OCI-LY7 (cell line): ENCODE results near the gene SMPD1. TPM values are rescaled to one million over a fixed set of nuclear protein-coding genes. Genes with fewer than 3 reads are reported as not detected.

Experiments
- BruUV-seq: library from RNA; stranded (reverse); fragments of 400-500 nt; replicated peaks from 2 replicates; lab custom pipeline; 2021; lab: Mats Ljungman, UMichigan
- CTCF ChIA-PET: fragments of 300-600 bp; sonication (Branson Sonifier 250); formaldehyde crosslinking; loops from one replicate; lab custom pipeline; 2022; ENCODE audit warnings: antibody characterized with exemption; ENCODE audit not compliant: unreplicated experiment; lab: Charles Lee
- POLR2A ChIA-PET: fragments of 300-600 bp; sonication (Branson Sonifier 250); formaldehyde crosslinking; loops from one replicate; lab custom pipeline; 2022; ENCODE audit warnings: antibody characterized with exemption; lab: Charles Lee
- DNase-seq: peaks from one replicate; pipeline ENCODE4 v3.0.0-alpha.2; 2015; ENCODE audit warnings: low spot score
- H2AFZ ChIP-seq: fragments of 200-600 bp; sonication (generic), shearing (Covaris generic); 2 replicates; pipeline ENCODE4 v1.6.1; 2014; ENCODE audit warnings: mild to moderate bottlenecking, antibody characterized with exemption, low read length, moderate library complexity
- H3K27ac ChIP-seq: fragments of 200-600 bp; sonication (generic); 2 replicates; pipeline ENCODE4 v1.5.1; 2014; ENCODE audit warnings: mixed run types, low read depth, mild to moderate bottlenecking, moderate library complexity, low read length, inconsistent platforms; ENCODE audit not compliant: poor library complexity, severe bottlenecking
- H3K36me3 ChIP-seq: fragments of 200-600 bp; sonication (generic); 2 replicates; pipeline ENCODE4 v1.6.1; 2014; ENCODE audit warnings: mild to moderate bottlenecking, antibody characterized with exemption, low read length, moderate library complexity, mixed read lengths; ENCODE audit not compliant: insufficient read depth
- H3K4me1 ChIP-seq: fragments of 200-600 bp; sonication (generic); 2 replicates; pipeline ENCODE4 v1.5.1; 2014; ENCODE audit warnings: mild to moderate bottlenecking, low read length; ENCODE audit not compliant: insufficient read depth, poor library complexity, severe bottlenecking
- H3K4me2 ChIP-seq: fragments of 200-600 bp; sonication (generic); 2 replicates; pipeline ENCODE4 v1.6.1; 2014; ENCODE audit warnings: mild to moderate bottlenecking, low read length
- H3K4me3 ChIP-seq: fragments of 200-600 bp; sonication (generic); 2 replicates; pipeline ENCODE4 v1.5.1; 2014; ENCODE audit warnings: mild to moderate bottlenecking, low read depth, low read length; ENCODE audit not compliant: poor library complexity, severe bottlenecking
- H3K79me2 ChIP-seq: fragments of 200-600 bp; sonication (generic); 2 replicates; pipeline ENCODE4 v1.6.1; 2016; ENCODE audit warnings: low read depth, mild to moderate bottlenecking, low read length, moderate library complexity, mixed read lengths; ENCODE audit not compliant: insufficient read depth
- H3K9me2 ChIP-seq: fragments of 200-600 bp; sonication (generic); 2 replicates; pipeline ENCODE4 v1.6.1; 2016; ENCODE audit warnings: mild to moderate bottlenecking, low read length, mixed read lengths; ENCODE audit not compliant: insufficient read depth
- H3K9me3 ChIP-seq: fragments of 200-600 bp; sonication (generic); 2 replicates; pipeline ENCODE4 v1.6.1; 2014; ENCODE audit warnings: mild to moderate bottlenecking, mixed run types, low read length, mixed read lengths
- H4K20me1 ChIP-seq: fragments of 200-600 bp; sonication (generic); 2 replicates; pipeline ENCODE4 v1.6.1; 2014; ENCODE audit warnings: mild to moderate bottlenecking, antibody characterized with exemption, low read length, moderate library complexity, mixed read lengths; ENCODE audit not compliant: insufficient read depth
- CTCF ChIP-seq: fragments of 200-600 bp; sonication (generic); conservative IDR thresholded peaks from 2 replicates; pipeline ENCODE4 v1.5.1; 2014; ENCODE audit warnings: mild to moderate bottlenecking, antibody characterized with exemption, low read length, moderate library complexity, mixed read lengths
- EZH2phosphoT487 ChIP-seq: fragments of 200-600 bp; sonication (generic); IDR thresholded peaks from 2 replicates; pipeline ENCODE4 v1.6.1; 2018; ENCODE audit warnings: low read depth, borderline replicate concordance, mild to moderate bottlenecking, mixed run types, antibody characterized with exemption, low read length, moderate library complexity, mixed read lengths
- intact Hi-C: fragments of 100-400 bp; cut with micrococcal nuclease; formaldehyde crosslinking; loops from one replicate; pipeline ENCODE4 v1.10.0; 2022; ENCODE audit not compliant: unreplicated experiment
- total RNA-seq, 2 experiments: library from RNA; depleted of rRNA in 1 of 2; stranded (reverse); fragments of >200 nt in 1 of 2; shearing (Covaris generic) in 1 of 2; gene quantifications; 2 replicates each; pipeline ENCODE4 v1.2.3, GENCODE V29; 2014 to 2022

SMPD1 gene
- total RNA-seq, 2 experiments from 2014 or later = 5.1 to 11.9 TPM

DNA sequence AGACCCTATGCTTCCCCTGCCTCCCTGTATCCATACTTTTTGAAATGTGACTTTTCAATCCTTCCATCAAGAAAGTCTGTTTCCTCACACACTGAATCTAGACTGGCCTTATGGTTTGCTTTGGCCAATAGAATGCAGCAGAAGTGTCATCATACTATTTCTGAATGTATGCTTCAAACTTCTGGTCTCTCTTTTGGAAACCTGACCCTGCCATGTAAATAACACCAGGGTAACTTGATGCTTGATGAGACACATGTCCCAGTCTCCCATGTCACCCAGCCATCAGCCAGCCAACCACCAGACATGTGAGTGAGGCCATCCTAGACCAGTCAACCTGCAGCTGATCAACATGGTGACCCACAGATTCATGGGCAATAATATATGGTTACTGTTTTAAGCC lies 40.2 kb upstream of the SMPD1 start:
- TF ChIP-seq CTCF (no peak), EZH2phosphoT487 (no peak)
- POLR2A ChIA-PET = interaction anchor here (0.7 kb wide), 1 partner anchor 9 kb away, joined by 8 read pairs; no protein-coding TSS in a partner anchor

GRCh38 chr11:6350486-6350885 lies 39.8 kb upstream of the SMPD1 start:
- Histone ChIP-seq H3K4me3 (no peak overlapping the region), H2AFZ (no peak overlapping the region), H3K4me2 (no peak overlapping the region), H3K36me3 (no peaks in the 10 kb centered on the region), H3K9me3 (no peaks in the 10 kb centered on the region), H3K9me2 (no peaks in the 10 kb centered on the region), H4K20me1 (no peaks in the 10 kb centered on the region), H3K4me1 (no peaks in the 10 kb centered on the region), H3K27ac (no peak overlapping the region), H3K79me2 (no peaks in the 10 kb centered on the region)
- BruUV-seq = no TSS peak
- CTCF ChIA-PET = interaction anchor here (0.9 kb wide), 1 partner anchor 12 kb away, joined by 4 read pairs; no protein-coding TSS in a partner anchor
- POLR2A ChIA-PET = no interaction called here
- intact Hi-C loops = loop anchor here (5.0 kb wide), 1 partner anchor 53 kb away; no protein-coding TSS in a partner anchor
- DNase-seq = no peak
- TF ChIP-seq CTCF (no peak), EZH2phosphoT487 (no peak)

More for the DNA sequence above, 40.2 kb upstream of the SMPD1 start:
- Histone ChIP-seq H3K4me2 (no peak overlapping the region), H2AFZ (no peak overlapping the region), H3K27ac (no peak overlapping the region), H3K79me2 (no peaks in the 10 kb centered on the region), H3K36me3 (no peaks in the 10 kb centered on the region), H4K20me1 (no peaks in the 10 kb centered on the region), H3K4me1 (no peaks in the 10 kb centered on the region), H3K9me2 (no peaks in the 10 kb centered on the region), H3K9me3 (no peaks in the 10 kb centered on the region), H3K4me3 (no peak overlapping the region)
- CTCF ChIA-PET = no interaction called here
- no TSS peak for BruUV-seq
- DNase-seq = no peak
- intact Hi-C loops = loop anchor here (5.0 kb wide), 1 partner anchor 53 kb away; no protein-coding TSS in a partner anchor

GRCh38 chr11:6351782-6352382 lies 38.4 kb upstream of the SMPD1 start:
- Histone ChIP-seq H3K36me3 (no peaks in the 10 kb centered on the region), H3K4me2 (no peak overlapping the region), H3K9me3 (no peaks in the 10 kb centered on the region), H3K27ac (no peak overlapping the region), H3K9me2 (no peaks in the 10 kb centered on the region), H2AFZ (no peak overlapping the region), H3K4me1 (no peaks in the 10 kb centered on the region), H4K20me1 (no peaks in the 10 kb centered on the region), H3K4me3 (no peak overlapping the region), H3K79me2 (no peaks in the 10 kb centered on the region)
- ChIA-PET CTCF (interaction anchor here (1.2 kb wide), 1 partner anchor 329 kb away, joined by 4 read pairs; no protein-coding TSS in a partner anchor), POLR2A (no interaction called here)
- TF ChIP-seq EZH2phosphoT487 (no peak), CTCF (no peak)
- intact Hi-C loops = loop anchor here (5.0 kb wide), 1 partner anchor 55 kb away; no protein-coding TSS in a partner anchor
- no peak for DNase-seq
- no TSS peak for BruUV-seq
